GM23338 (cell line): ENCODE data around the gene ZNF101.

Source experiments
- CTCF ChIP-seq, 2 experiments: fragments of 200-600 bp in 1 of 2; sonication (generic) in 1 of 2; conservative IDR thresholded peaks; 2 replicates each; pipeline versions ENCODE4 v1.5.1 to v1.6.1; 2016 to 2017; ENCODE audit warnings: antibody characterized with exemption in 2 of 2, low read depth in 2 of 2, mild to moderate bottlenecking in 2 of 2, moderate library complexity in 1 of 2
- POLR2AphosphoS5 ChIP-seq: IDR thresholded peaks from 2 replicates; pipeline ENCODE4 v1.6.1; 2016; ENCODE audit warnings: antibody characterized with exemption, low read depth

- TF ChIP-seq POLR2AphosphoS5 (no peak), CTCF (conservative IDR thresholded peaks at IDR 0.05; ENCODE audit: low read depth in 2 of 2) (no peak)
Measured at GRCh38 chr19:19711934-19712828, 43.5 kb downstream of the ZNF101 start.
